ENCODE measurements around the gene UBC. TPM values are rescaled to one million over a fixed set of nuclear protein-coding genes. Genes with fewer than 3 reads are reported as not detected.

Gene UBC
- total RNA-seq, 1 donor from 2014 or later: 1,606 TPM

GRCh38 chr12:124866195-124866882 is 48.1 kb downstream of the UBC start:
- DNase-seq (ENCODE audit: low read depth): no peak

DNA sequence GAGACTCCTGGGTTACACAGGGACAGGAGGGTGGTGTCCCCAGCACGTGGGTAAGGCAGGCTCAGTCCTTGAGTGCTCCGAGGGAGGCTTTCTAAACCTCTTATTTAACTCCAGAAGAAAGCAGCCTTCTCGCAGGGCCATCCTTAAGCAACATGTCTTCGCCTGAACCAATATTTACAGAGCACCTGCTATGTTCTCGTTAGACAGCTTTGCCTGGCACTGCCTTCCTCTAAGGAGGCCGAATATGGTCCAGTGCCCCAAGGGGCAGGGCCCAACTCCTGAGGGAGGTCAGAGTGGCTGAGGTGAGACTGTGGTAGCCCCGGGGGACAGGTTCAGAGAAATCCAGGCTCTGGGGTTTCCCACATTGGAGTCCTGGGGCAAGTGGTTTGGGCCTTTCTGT is 48.7 kb downstream of the UBC start:
- DNase-seq (ENCODE audit: low read depth): no peak

DNA sequence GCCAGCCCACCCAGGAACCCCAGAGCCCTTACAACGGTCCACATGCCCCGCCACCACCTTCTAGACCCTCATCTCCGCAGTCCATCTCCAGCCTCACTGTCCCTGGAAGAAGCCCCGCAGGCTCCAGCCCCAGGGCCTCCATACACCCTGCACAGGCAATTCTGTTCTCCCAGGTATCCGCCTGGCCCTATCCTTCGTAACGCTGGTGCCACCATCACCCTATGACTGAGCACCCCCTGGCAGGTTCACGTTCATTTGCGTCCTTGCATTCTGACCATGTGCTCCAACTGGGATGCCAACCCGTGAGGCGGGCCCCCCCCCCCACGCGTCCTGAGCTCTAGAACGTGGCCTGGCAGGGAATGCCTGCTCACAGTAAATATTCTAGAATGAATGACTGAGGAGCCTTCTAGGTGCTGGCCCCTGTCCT is 50.1 kb downstream of the UBC start:
- no peak for DNase-seq (ENCODE audit: low read depth)

GRCh38 chr12:124863416-124864325 is 50.8 kb downstream of the UBC start, which contains the start of gene SCARB1:
Gene SCARB1, minus strand, starts transcription at chr12:124863864. Its CDS starts 144 bp downstream, at chr12:124863720.
- DNase-seq (ENCODE audit: low read depth): peak; percentile 82

DNA sequence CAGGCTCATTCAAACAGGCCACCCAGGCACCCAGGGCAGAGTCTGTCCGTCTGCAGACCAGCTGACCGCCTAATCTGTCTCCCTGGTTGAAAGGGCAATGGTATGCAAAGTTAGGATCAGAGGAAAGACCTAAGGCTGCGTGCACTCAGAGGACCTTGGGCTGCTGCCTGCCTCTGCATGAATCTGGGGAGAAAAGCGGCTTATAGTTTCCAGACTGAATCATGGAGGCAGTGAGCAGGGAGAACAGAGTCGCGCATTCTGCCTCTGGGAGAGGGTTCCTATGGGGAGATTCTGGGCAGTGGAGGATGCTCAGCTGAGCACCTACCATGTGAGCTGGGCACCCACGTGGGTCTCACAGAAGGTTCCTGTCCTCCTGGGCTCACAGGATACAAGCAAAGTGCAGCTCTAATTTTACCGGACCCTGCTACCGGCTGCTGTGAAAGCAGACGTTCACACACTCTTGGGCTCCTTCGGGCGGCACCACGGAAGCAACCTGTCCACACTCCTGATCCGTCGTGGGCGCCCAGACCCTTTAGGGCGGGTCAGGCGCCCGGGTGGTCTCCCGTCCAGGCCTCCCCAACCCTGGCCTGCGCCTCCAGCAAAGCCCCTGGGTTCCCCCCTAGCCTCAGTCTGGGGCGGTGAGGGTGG is 51.6 kb downstream of the UBC start:
- no peak for DNase-seq (ENCODE audit: low read depth)

- no peak for DNase-seq (ENCODE audit: low read depth)
These were observed 52.4 kb downstream of the UBC start for GRCh38 chr12:124861898-124862676.

Small RNA genes lying within 50 kb of the gene (microRNA-seq; reads per million reads assigned to microRNA genes)
- not detected for gene MIR5188

Other genes with a start within 250 kb of the UBC start
- 3.0 and 8.1 TPM in 2 replicates for gene SCARB1, start 50.8 kb downstream of the UBC start, total RNA-seq
- gene DHX37, start 74.5 kb upstream of the UBC start, total RNA-seq: 19.4 and 20.0 TPM in 2 replicates
- 1.8 and 2.5 TPM in 2 replicates for gene BRI3BP, start 79.0 kb upstream of the UBC start, total RNA-seq
- gene AACS, start 150.8 kb upstream of the UBC start, total RNA-seq: 12.2 and 12.5 TPM in 2 replicates

Data from myocyte (in vitro differentiated cells).